HG02840 (cell line): ENCODE data around the gene MDK.

Experiments used
- ATAC-seq: cut with Tn5 transposase; IDR thresholded peaks from one replicate; pipeline ENCODE4 v1.9.1; 2021; ENCODE audit warnings: mild to moderate bottlenecking, moderate library complexity, moderate number of reproducible peaks; ENCODE audit not compliant: unreplicated experiment, low FRiP score

The MDK gene

GRCh38 chr11:46381819-46382645, 563 bp downstream of the MDK start:
- no peak for ATAC-seq

- no peak for ATAC-seq
These were observed 1.4 kb downstream of the MDK start for GRCh38 chr11:46382646-46383403.

- no peak for ATAC-seq
These were observed 1.9 kb downstream of the MDK start for GRCh38 chr11:46383404-46383758.

GRCh38 chr11:46383974-46384701, 2.7 kb downstream of the MDK start:
- no peak for ATAC-seq

GRCh38 chr11:46385169-46386004, 3.9 kb downstream of the MDK start:
- no peak for ATAC-seq

- ATAC-seq, result no peak
These were observed 4.6 kb downstream of the MDK start for GRCh38 chr11:46386005-46386578.

- ATAC-seq, result no peak
These were observed 5.2 kb downstream of the MDK start for GRCh38 chr11:46386674-46387073.

- no peak for ATAC-seq
These were observed 6.0 kb downstream of the MDK start for GRCh38 chr11:46387456-46387855.

GRCh38 chr11:46387919-46388618, 6.6 kb downstream of the MDK start:
- no peak for ATAC-seq

GRCh38 chr11:46388619-46389449, 7.4 kb downstream of the MDK start:
- no peak for ATAC-seq

GRCh38 chr11:46389450-46390330, 8.2 kb downstream of the MDK start:
- no peak for ATAC-seq

- ATAC-seq, result no peak
These were observed 9.1 kb downstream of the MDK start for GRCh38 chr11:46390331-46391171.

GRCh38 chr11:46391186-46391577, 9.7 kb downstream of the MDK start:
- no peak for ATAC-seq

- ATAC-seq, result no peak
These were observed 10.3 kb downstream of the MDK start, which contains the start of gene CHRM4 for GRCh38 chr11:46391578-46392420. Gene CHRM4, minus strand, starts transcription at chr11:46391776. Its CDS starts 5,219 bp downstream, at chr11:46386557.

- no peak for ATAC-seq
These were observed 11.2 kb downstream of the MDK start for GRCh38 chr11:46392421-46393230.
